Lower leg skin (tissue), 3 donors: Measurements from ENCODE around the gene CYP2R1.

Experiments used
- POLR2A ChIP-seq, 2 donors: fragments of 450-650 bp; IDR thresholded peaks; one replicate each; pipeline ENCODE4 v1.6.1; 2016 to 2017; ENCODE audit warnings: antibody characterized with exemption in 2 of 2, mild to moderate bottlenecking in 1 of 2, moderate library complexity in 1 of 2
- TF ChIP-seq, protein P1 (sequence below), 3 donors: fragments of 450-650 bp; IDR thresholded peaks; one replicate each; pipeline ENCODE4 v1.5.1; 2016; ENCODE audit warnings: antibody characterized with exemption in 3 of 3, mild to moderate bottlenecking in 3 of 3, moderate library complexity in 2 of 3

DNA sequence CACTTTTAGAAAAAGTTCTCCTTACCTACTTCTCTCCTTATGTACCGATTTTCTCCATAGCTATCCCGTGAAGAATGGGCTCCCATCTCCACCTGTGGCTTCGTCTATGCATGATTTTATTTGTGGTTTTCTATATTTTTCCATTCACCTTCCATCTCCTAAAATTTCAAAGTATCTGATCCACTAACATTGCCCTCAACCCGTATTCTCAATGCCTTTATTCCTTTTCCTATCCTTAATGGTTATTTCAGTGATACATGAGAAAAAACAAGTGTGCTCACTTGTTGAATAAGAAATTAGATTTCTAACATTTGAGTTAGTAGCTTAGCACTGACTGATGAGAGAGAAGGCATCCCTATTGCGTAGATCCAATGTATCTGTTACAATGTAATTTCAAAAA is 16.9 kb downstream of the CYP2R1 start:
- TF ChIP-seq, protein P1, sequence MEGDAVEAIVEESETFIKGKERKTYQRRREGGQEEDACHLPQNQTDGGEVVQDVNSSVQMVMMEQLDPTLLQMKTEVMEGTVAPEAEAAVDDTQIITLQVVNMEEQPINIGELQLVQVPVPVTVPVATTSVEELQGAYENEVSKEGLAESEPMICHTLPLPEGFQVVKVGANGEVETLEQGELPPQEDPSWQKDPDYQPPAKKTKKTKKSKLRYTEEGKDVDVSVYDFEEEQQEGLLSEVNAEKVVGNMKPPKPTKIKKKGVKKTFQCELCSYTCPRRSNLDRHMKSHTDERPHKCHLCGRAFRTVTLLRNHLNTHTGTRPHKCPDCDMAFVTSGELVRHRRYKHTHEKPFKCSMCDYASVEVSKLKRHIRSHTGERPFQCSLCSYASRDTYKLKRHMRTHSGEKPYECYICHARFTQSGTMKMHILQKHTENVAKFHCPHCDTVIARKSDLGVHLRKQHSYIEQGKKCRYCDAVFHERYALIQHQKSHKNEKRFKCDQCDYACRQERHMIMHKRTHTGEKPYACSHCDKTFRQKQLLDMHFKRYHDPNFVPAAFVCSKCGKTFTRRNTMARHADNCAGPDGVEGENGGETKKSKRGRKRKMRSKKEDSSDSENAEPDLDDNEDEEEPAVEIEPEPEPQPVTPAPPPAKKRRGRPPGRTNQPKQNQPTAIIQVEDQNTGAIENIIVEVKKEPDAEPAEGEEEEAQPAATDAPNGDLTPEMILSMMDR (IDR thresholded peaks at IDR 0.05) = no peak
- TF ChIP-seq POLR2A (IDR thresholded peaks at IDR 0.05) = no peak
